GM12878 (cell line): Measurements from ENCODE around the gene TTC4. TPM values are rescaled to one million over a fixed set of nuclear protein-coding genes. Genes with fewer than 3 reads are reported as not detected.

ENCODE experiments used
- ATAC-seq: fragments of 200-7000 bp; cut with Tn5 transposase; 3 replicates; pipeline ENCODE4 v1.9.1; 2020; ENCODE audit warnings: mild to moderate bottlenecking, moderate library complexity
- BruUV-seq: library from RNA; stranded (reverse); fragments of 400-500 nt; replicated peaks from 2 replicates; lab custom pipeline; 2021; lab: Mats Ljungman, UMichigan
- CTCF ChIA-PET: fragments of 300-600 bp; sonication (Branson Sonifier 250); formaldehyde crosslinking; extraction: SDS; loops from one replicate; lab custom pipeline; 2021; ENCODE audit warnings: inconsistent platforms; lab: Yijun Ruan, JAX
- POLR2A ChIA-PET: fragments of 350-600 bp; formaldehyde crosslinking; extraction: SDS; loops from one replicate; lab custom pipeline; 2021; ENCODE audit warnings: inconsistent platforms; lab: Charles Lee
- RAD21 ChIA-PET: fragments of 300-600 bp; sonication (Branson Sonifier 250); formaldehyde crosslinking; loops from one replicate; lab custom pipeline; 2023; ENCODE audit warnings: antibody characterized with exemption; ENCODE audit not compliant: unreplicated experiment; lab: Charles Lee
- SMC1A ChIA-PET: fragments of 300-600 bp; sonication (Branson Sonifier 250); formaldehyde crosslinking; loops from one replicate; lab custom pipeline; 2023; ENCODE audit not compliant: unreplicated experiment, uncharacterized antibody; lab: Charles Lee
- DNase-seq: peaks from one replicate; pipeline ENCODE4 v3.0.0-alpha.2; 2011; ENCODE audit warnings: low read depth, low spot score
- FAIRE-seq: peaks from 3 replicates; lab custom pipeline; 2011; peaks lifted over from hg19 to GRCh38; lab: Jason Lieb, UNC
- H2AFZ ChIP-seq: 2 replicates; pipeline ENCODE4 v1.6.0; 2011; ENCODE audit warnings: low read depth, low read length, control low read depth; ENCODE audit not compliant: control insufficient read depth
- H3K27ac ChIP-seq: 2 replicates; pipeline ENCODE4 v1.5.1; 2011; ENCODE audit warnings: control low read depth; ENCODE audit not compliant: control insufficient read depth, insufficient read depth
- H3K27me3 ChIP-seq, 2 experiments: replicated peaks in 1 of 2; 2 replicates each; pipeline versions ENCODE4 v1.6.0 to v1.6.1; 2011; ENCODE audit warnings: low read length in 1 of 2; ENCODE audit not compliant: control insufficient read depth in 2 of 2, insufficient read depth in 2 of 2
- H3K36me3 ChIP-seq, 2 experiments: 2 replicates each; pipeline ENCODE4 v1.5.1; 2011; ENCODE audit warnings: low read length in 1 of 2; ENCODE audit not compliant: control insufficient read depth in 2 of 2, insufficient read depth in 2 of 2
- H3K4me1 ChIP-seq: 2 replicates; pipeline ENCODE4 v1.6.1; 2011; ENCODE audit warnings: mild to moderate bottlenecking, low read length, moderate library complexity, mixed read lengths; ENCODE audit not compliant: control insufficient read depth, insufficient read depth
- H3K4me2 ChIP-seq: 2 replicates; pipeline ENCODE4 v1.6.0; 2011; ENCODE audit warnings: control low read depth; ENCODE audit not compliant: control insufficient read depth, insufficient read depth
- H3K4me3 ChIP-seq: fragments of 200-600 bp; sonication (generic); 2 replicates; pipeline ENCODE4 v1.5.1; 2016
- H3K79me2 ChIP-seq: 2 replicates; pipeline ENCODE4 v1.6.0; 2011; ENCODE audit warnings: low read length; ENCODE audit not compliant: control insufficient read depth, insufficient read depth
- H3K9ac ChIP-seq: 2 replicates; pipeline ENCODE4 v1.8.0; 2011; ENCODE audit warnings: low read length, control low read depth, mixed read lengths; ENCODE audit not compliant: control insufficient read depth, insufficient read depth
- H3K9me3 ChIP-seq: replicated peaks from 3 replicates; pipeline ENCODE4 v1.5.1; 2011; ENCODE audit warnings: mild to moderate bottlenecking, low read length; ENCODE audit not compliant: control insufficient read depth, insufficient read depth
- H4K20me1 ChIP-seq: 2 replicates; pipeline ENCODE4 v1.6.0; 2011; ENCODE audit not compliant: control insufficient read depth, insufficient read depth
- ATF7 ChIP-seq: fragments of 450-650 bp; IDR thresholded peaks from 2 replicates; pipeline ENCODE4 v1.6.1; 2016; ENCODE audit warnings: low read depth, mild to moderate bottlenecking
- E4F1 ChIP-seq: fragments of 450-650 bp; IDR thresholded peaks from 2 replicates; pipeline ENCODE4 v1.6.1; 2018; ENCODE audit warnings: borderline replicate concordance, mild to moderate bottlenecking; ENCODE audit not compliant: partially characterized antibody
- RCOR1 ChIP-seq: conservative IDR thresholded peaks from 2 replicates; pipeline ENCODE4 v1.6.1; 2012; ENCODE audit warnings: low read depth, low read length, improper control_type of control experiment
- WGBS: methylation state at CpG from one replicate; pipeline ENCODE4 v1.1.6; 2016; ENCODE audit warnings: low lambda C conversion rate; ENCODE audit not compliant: insufficient replicate concordance, insufficient coverage; ENCODE audit errors: missing lambda C conversion rate; 5-methylcytosine and 5-hydroxymethylcytosine counted together
- in situ Hi-C: fragments of 300-500 bp; cut with MboI; formaldehyde crosslinking; loops from 9 replicates; pipeline ENCODE4 v1.14.3; 2018; ENCODE audit warnings: mixed read lengths
- intact Hi-C: fragments of 100-400 bp; cut with micrococcal nuclease; formaldehyde crosslinking; loops from one replicate; pipeline ENCODE4 v1.14.2; 2022; ENCODE audit not compliant: unreplicated experiment
- polyA plus RNA-seq, 11 experiments: library from polyadenylated mRNA; depleted of rRNA in 4 of 11; unstranded in 6 of 11; stranded (reverse) in 5 of 11; fragments of >200 nt; fragmentation: Nextera tagmentation in 4 of 11; fragmentation: Illumina TruSeq in 1 of 11; extraction: Ambion mirVana in 4 of 11; extraction: Trizol in 1 of 11; gene quantifications; 1 replicate in 1 of 11; 2 replicates in 10 of 11; pipeline versions ENCODE4 v1.2.1 to v1.2.3, GENCODE V29; 2011 to 2016; ENCODE audit warnings: inconsistent platforms in 2 of 11, missing spikeins in 2 of 11, low read depth in 1 of 11
- total RNA-seq, 4 experiments: library from RNA; depleted of rRNA in 3 of 4; stranded (reverse); fragments of >200 nt in 3 of 4; fragmentation: Illumina TruSeq in 1 of 4; extraction: Trizol in 1 of 4; gene quantifications; 2 replicates each; pipeline versions ENCODE4 v1.2.1 to v1.2.3, GENCODE V29; 2013 to 2021
- TF ChIP-seq, protein P1 (sequence below): fragments of 450-650 bp; formaldehyde crosslinking; IDR thresholded peaks from 2 replicates; pipeline ENCODE4 v1.5.0; 2022; ENCODE audit warnings: mild to moderate bottlenecking, missing genetic modification characterization

Gene TTC4
- total and polyA plus RNA-seq, 10 of the 15 experiments (the other 5 are each of a cell fraction or from before 2014, with no cell fraction given), result 23.4 to 50.5 (median 36.0) TPM

DNA sequence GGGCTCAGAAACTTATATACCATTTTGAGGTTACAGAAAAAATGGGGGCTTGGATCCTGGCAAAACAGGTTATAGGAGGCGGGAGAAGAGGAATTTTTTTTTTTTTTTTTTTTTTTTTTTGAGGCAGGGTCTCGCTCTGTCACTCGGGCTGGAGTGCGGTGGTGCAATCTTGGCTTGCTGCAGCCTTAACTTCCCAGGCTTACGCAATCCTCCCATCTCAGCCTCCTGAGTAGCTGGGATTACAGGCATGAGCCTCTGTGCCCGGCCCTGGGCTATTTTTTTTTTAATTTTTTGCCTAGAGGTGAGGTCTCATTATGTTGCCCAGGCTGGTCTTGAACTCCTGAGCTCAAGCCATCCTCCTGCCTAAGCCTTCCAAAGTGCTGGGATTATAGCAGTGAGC is 49.3 kb upstream of the TTC4 start:
- no peak overlapping the region for H3K4me2 ChIP-seq
- ChIA-PET POLR2A (interaction anchor here (0.6 kb wide), 1 partner anchor 112 kb away, joined by 5 read pairs; no protein-coding TSS in a partner anchor), SMC1A (no interaction called here), CTCF (interaction anchor here (0.6 to 2.4 kb wide), 2 partner anchors 135 to 390 kb away, joined by 3 to 10 read pairs; partner anchors contain the start of gene TTC22), RAD21 (no interaction called here)
- H3K9ac ChIP-seq, result no peak overlapping the region
- DNase-seq, result no peak
- no peaks in the 10 kb centered on the region for H3K36me3 ChIP-seq
- no peaks in the 10 kb centered on the region for H3K4me1 ChIP-seq
- FAIRE-seq, result no peak
- no peaks in the 10 kb centered on the region for H3K27me3 ChIP-seq
- ATAC-seq, result no peak
- 72% methylated on average over 4 of the region's 6 CpGs for WGBS
- BruUV-seq, result no TSS peak
- H3K27ac ChIP-seq, result no peak overlapping the region
- TF ChIP-seq, protein P1, sequence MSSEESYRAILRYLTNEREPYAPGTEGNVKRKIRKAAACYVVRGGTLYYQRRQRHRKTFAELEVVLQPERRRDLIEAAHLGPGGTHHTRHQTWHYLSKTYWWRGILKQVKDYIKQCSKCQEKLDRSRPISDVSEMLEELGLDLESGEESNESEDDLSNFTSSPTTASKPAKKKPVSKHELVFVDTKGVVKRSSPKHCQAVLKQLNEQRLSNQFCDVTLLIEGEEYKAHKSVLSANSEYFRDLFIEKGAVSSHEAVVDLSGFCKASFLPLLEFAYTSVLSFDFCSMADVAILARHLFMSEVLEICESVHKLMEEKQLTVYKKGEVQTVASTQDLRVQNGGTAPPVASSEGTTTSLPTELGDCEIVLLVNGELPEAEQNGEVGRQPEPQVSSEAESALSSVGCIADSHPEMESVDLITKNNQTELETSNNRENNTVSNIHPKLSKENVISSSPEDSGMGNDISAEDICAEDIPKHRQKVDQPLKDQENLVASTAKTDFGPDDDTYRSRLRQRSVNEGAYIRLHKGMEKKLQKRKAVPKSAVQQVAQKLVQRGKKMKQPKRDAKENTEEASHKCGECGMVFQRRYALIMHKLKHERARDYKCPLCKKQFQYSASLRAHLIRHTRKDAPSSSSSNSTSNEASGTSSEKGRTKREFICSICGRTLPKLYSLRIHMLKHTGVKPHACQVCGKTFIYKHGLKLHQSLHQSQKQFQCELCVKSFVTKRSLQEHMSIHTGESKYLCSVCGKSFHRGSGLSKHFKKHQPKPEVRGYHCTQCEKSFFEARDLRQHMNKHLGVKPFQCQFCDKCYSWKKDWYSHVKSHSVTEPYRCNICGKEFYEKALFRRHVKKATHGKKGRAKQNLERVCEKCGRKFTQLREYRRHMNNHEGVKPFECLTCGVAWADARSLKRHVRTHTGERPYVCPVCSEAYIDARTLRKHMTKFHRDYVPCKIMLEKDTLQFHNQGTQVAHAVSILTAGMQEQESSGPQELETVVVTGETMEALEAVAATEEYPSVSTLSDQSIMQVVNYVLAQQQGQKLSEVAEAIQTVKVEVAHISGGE (CRISPR knock-in tag), result no peak
- TF ChIP-seq E4F1 (no peak), RCOR1 (no peak), ATF7 (no peak)
- intact Hi-C loops (no loop called here), in situ Hi-C loops (loop anchor here (5.0 kb wide), 1 partner anchor 146 kb away; no protein-coding TSS in a partner anchor)
- H3K9me3 ChIP-seq, result peaks cover 1% of the 10 kb centered on the region; the same call in 1 of the 3 replicates
- no peak overlapping the region for H3K4me3 ChIP-seq
- H4K20me1 ChIP-seq, result no peaks in the 10 kb centered on the region
- no peaks in the 10 kb centered on the region for H3K79me2 ChIP-seq
- H2AFZ ChIP-seq, result no peak overlapping the region
